Upper lobe of right lung (tissue), 1 donor: ENCODE measurements around the gene CCDC117. TPM values are rescaled to one million over a fixed set of nuclear protein-coding genes. Genes with fewer than 3 reads are reported as not detected.
A peak's percentile ranks its signal among the peaks of the same experiment; 100 is the strongest.

Experiments used
- ATAC-seq: fragments of 200-7000 bp; cut with Tn5 transposase; one replicate; pipeline ENCODE4 v1.9.1; 2020; ENCODE audit warnings: mild to moderate bottlenecking, moderate library complexity
- DNase-seq: peaks from one replicate; pipeline ENCODE4 v3.0.0-alpha.2; 2020
- H3K27ac ChIP-seq: fragments of 200-600 bp; one replicate; pipeline ENCODE4 v1.8.0; 2022
- H3K27me3 ChIP-seq: fragments of 200-600 bp; one replicate; pipeline ENCODE4 v1.8.0; 2022; ENCODE audit warnings: mild to moderate bottlenecking
- H3K36me3 ChIP-seq: fragments of 200-600 bp; one replicate; pipeline ENCODE4 v1.8.0; 2022
- H3K4me1 ChIP-seq: fragments of 200-600 bp; one replicate; pipeline ENCODE4 v1.8.0; 2022
- H3K4me3 ChIP-seq: fragments of 200-600 bp; one replicate; pipeline ENCODE4 v1.8.0; 2022; ENCODE audit warnings: mild to moderate bottlenecking
- H3K9me3 ChIP-seq: fragments of 200-600 bp; one replicate; pipeline ENCODE4 v1.8.0; 2022
- intact Hi-C: fragments of 100-400 bp; cut with DNase I; formaldehyde crosslinking; loops from one replicate; pipeline ENCODE4 v1.11.0; 2022
- total RNA-seq: library from RNA; stranded (reverse); fragmentation: NEBNext Ultra II Directional; extraction: Animal tissue kit (Norgen Biotek cat#: 25700); gene quantifications from one replicate; pipeline ENCODE4 v1.2.1, GENCODE V29; 2021
- TF ChIP-seq, protein P1 (sequence below): fragments of 200-600 bp; IDR thresholded peaks from one replicate; pipeline ENCODE4 v1.8.0; 2022; ENCODE audit warnings: antibody characterized with exemption
- donor health status: DM: no; HTN: yes; CAD: no; lungs with severe emphysema.

CCDC117 gene
- total RNA-seq, 1 donor from 2014 or later: 19.7 TPM

DNA sequence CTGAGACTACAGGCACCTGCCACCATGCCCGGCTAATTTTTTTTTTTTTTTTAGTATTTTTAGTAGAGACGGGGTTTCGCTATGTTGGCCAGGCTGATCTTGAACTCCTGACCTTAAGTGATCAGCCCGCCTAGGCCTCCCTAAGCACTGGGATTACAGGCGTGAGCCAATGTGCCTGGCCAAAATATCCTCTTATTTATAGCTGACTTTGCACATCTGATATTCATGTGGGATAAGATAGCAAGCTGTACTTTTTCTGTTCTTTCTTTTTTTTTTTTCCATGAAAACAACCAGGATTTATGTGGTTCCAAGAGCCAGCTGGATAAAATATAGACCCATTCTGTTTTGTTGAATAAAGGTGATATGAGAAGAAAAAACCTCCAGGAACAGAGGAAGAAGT, 40.0 kb downstream of the CCDC117 start:
- ATAC-seq (no peak), DNase-seq (no peak)
- Histone ChIP-seq H3K4me3 (no peak overlapping the region), H3K27me3 (no peaks in the 10 kb centered on the region), H3K4me1 (peaks cover 61% of the 10 kb centered on the region), H3K36me3 (no peaks in the 10 kb centered on the region), H3K27ac (peak overlapping the region; percentile 78), H3K9me3 (no peaks in the 10 kb centered on the region)
- TF ChIP-seq, protein P1, sequence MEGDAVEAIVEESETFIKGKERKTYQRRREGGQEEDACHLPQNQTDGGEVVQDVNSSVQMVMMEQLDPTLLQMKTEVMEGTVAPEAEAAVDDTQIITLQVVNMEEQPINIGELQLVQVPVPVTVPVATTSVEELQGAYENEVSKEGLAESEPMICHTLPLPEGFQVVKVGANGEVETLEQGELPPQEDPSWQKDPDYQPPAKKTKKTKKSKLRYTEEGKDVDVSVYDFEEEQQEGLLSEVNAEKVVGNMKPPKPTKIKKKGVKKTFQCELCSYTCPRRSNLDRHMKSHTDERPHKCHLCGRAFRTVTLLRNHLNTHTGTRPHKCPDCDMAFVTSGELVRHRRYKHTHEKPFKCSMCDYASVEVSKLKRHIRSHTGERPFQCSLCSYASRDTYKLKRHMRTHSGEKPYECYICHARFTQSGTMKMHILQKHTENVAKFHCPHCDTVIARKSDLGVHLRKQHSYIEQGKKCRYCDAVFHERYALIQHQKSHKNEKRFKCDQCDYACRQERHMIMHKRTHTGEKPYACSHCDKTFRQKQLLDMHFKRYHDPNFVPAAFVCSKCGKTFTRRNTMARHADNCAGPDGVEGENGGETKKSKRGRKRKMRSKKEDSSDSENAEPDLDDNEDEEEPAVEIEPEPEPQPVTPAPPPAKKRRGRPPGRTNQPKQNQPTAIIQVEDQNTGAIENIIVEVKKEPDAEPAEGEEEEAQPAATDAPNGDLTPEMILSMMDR: no peak
- intact Hi-C loops: no loop called here

DNA sequence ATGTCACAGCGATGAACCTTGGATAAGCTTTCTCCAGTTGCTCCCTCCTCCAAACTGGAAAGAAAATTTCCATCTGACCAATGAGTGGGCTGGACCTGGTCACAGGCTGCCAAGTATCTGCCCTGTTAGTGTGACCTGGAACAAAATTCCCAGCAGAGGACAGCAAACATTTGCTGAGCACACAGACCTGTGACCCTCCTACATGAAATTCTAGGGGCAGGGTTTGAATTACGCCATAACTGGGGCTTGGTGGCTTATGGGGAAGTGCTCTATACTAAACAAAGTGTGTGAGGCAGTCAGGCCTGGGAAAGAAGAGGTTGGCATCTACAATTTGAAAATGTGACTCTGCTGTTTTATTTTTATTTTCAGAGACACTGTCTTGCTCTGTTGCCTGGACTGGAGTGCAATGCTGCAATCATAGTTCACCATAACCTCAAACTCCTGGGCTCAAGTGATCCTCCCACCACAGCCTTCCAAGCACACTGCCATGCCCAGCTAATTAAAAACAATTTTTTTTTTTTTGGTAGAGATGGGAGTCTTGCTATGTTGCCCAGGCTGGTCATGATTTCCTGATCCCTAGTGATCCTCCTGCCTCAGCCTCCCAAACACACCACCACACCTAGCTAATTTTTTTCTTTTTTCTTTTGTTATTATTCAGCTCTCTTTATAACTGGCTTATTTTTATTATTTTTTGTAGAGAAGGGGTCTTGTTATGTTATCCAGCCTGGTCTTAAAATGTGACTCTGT, 41.5 kb downstream of the CCDC117 start:
- TF ChIP-seq, protein P1: no peak
- intact Hi-C loops: no loop called here
- peak overlapping the region; percentile 78 for H3K27ac ChIP-seq
- no peaks in the 10 kb centered on the region for H3K9me3 ChIP-seq
- H3K4me3 ChIP-seq: no peak overlapping the region
- no peaks in the 10 kb centered on the region for H3K27me3 ChIP-seq
- H3K4me1 ChIP-seq: peaks cover 67% of the 10 kb centered on the region
- no peaks in the 10 kb centered on the region for H3K36me3 ChIP-seq
- ATAC-seq (peak; percentile 87), DNase-seq (peak; percentile 71)

DNA sequence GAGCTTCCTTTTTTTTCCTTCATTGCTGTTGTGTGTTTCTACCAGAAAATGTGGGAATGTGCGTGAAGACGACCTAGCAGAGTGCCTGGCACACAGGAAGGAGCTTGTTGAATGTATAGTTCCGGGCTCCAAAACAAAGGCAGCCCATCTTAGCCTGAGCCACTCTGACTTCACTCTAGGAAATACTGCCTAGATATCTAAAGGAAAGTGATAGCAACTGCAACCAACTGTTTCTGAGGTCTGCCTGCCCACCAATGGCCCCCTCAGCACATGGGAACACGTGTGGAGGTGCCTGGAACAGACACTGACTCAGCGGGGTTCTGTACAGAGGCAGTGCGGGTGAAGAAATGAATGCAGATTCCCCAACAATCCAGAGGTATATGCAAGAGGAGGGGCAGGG, 42.6 kb downstream of the CCDC117 start:
- TF ChIP-seq, protein P1: no peak
- no peak for ATAC-seq
- peaks cover 69% of the 10 kb centered on the region for H3K4me1 ChIP-seq
- intact Hi-C loops: no loop called here
- no peak for DNase-seq
- H3K27ac ChIP-seq: peak overlapping the region; percentile 42
- H3K4me3 ChIP-seq: no peak overlapping the region
- H3K9me3 ChIP-seq: no peaks in the 10 kb centered on the region
- H3K36me3 ChIP-seq: no peaks in the 10 kb centered on the region
- H3K27me3 ChIP-seq: no peaks in the 10 kb centered on the region

DNA sequence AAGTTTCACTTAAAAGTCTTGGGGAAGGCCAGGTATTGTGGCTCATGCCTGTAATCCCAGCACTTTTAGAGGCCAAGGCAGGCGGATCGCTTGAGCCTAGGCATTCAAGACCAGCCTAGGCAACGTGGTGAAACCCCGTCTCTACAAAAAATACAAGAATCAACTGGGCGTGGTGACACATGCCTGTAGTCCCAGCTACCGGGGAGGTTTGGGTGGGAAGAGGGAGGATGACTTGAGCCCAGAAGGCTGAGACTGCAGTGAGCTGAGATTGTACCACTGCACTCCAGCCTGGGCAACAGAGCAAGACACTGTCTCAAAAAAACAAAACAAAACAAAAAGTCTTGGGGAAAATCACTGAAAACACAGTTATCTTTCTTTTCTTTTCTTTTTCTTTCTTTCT, 43.2 kb downstream of the CCDC117 start:
- peak overlapping the region; percentile 42 for H3K27ac ChIP-seq
- DNase-seq (no peak), ATAC-seq (no peak)
- H3K27me3 ChIP-seq: no peaks in the 10 kb centered on the region
- TF ChIP-seq, protein P1: no peak
- H3K4me1 ChIP-seq: peaks cover 65% of the 10 kb centered on the region
- H3K36me3 ChIP-seq: no peaks in the 10 kb centered on the region
- H3K4me3 ChIP-seq: no peak overlapping the region
- intact Hi-C loops: no loop called here
- H3K9me3 ChIP-seq: no peaks in the 10 kb centered on the region

DNA sequence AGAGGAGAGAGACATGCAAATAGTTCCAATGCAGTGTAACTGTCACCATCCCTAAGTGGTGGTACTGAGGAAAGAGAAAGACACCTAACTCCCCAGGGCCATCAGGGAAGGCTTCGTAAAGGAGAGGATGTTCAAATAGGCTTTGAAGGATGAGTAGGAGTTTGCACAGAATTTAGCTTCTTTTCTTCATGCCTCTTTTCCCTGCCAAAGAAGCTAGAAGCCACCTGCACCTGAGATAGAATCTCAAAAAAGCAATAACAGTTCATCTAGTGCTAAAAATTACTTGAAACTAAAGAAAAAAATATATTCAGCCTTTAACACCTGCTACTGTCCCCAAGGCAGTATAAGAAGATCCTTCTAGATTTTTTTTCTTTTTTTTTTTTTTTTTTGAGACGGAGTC, 44.6 kb downstream of the CCDC117 start:
- no peaks in the 10 kb centered on the region for H3K9me3 ChIP-seq
- H3K36me3 ChIP-seq: no peaks in the 10 kb centered on the region
- no peak overlapping the region for H3K27ac ChIP-seq
- TF ChIP-seq, protein P1: no peak
- no peak for DNase-seq
- H3K27me3 ChIP-seq: no peaks in the 10 kb centered on the region
- H3K4me1 ChIP-seq: peaks cover 53% of the 10 kb centered on the region
- no peak for ATAC-seq
- no peak overlapping the region for H3K4me3 ChIP-seq
- intact Hi-C loops: no loop called here
